HG02938 (cell line): Measurements from ENCODE around the gene UPF3A.
A peak's percentile ranks its signal among the peaks of the same experiment; 100 is the strongest.

Experiments
- ATAC-seq: cut with Tn5 transposase; IDR thresholded peaks from one replicate; pipeline ENCODE4 v1.9.1; 2021; ENCODE audit warnings: mild to moderate bottlenecking, moderate library complexity; ENCODE audit not compliant: unreplicated experiment

Gene UPF3A

DNA sequence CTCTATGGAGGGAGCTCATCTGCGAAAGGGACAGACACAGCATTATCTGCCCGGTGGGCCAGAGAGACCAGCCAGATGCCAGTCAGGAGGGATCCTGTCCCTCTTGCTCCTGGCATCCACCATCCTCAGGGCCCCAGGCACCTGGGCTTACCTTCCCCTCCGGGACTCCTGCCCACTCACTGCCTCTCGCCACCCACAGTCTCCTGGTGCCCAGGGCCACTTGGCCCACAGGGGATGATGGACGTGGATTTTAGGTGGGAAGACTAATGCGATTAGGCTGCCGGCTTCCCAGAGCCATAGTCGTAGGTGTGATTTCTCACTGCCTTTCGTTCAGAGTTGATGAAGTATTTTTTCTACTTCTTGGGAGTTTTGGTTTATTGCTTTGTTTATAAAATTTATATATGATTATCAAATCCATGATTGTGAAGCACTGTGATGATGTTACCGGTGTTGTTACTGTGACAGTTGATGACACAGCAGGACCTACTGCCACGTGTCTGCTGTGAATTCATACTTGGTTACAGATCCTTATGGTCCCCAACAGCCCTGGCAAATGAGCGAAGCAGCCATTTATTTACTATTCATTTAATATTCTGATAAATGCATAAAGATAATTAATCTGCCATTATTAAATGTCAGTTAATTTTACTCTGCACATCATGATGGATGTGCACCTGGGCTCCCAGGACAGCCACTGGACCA lies 18.4 kb downstream of the UPF3A start:
- ATAC-seq = no peak

DNA sequence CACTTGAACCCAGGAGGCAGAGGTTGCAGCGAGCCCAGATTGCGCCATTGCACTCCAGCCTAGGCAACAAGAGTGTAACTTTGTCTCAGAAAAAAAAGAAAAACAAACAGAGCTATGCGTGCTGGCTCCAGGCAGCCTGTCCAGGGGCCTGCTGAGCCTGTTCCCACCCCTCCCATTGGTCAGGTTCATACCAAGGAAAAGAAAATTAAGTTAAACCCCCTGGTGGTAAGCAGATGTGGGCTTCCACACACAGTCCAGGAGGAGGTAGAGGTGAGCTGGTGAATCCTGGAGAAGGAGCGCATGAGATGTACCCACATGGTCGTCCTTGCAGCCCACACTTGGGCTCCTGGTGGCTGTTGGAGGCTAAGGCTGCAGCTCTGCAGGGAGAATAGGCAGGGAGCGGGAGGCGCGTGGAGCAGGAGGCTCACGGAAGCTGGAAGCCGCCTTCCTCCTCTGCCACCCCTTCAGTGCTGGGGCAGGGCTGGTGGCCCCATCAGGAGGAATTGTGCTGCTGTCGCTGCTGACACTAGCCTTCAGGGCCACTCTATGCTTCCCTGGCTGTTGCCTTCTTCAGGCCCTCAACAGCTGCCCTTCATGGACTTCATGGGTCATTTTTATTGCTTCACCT lies 22.4 kb downstream of the UPF3A start:
- ATAC-seq = no peak

DNA sequence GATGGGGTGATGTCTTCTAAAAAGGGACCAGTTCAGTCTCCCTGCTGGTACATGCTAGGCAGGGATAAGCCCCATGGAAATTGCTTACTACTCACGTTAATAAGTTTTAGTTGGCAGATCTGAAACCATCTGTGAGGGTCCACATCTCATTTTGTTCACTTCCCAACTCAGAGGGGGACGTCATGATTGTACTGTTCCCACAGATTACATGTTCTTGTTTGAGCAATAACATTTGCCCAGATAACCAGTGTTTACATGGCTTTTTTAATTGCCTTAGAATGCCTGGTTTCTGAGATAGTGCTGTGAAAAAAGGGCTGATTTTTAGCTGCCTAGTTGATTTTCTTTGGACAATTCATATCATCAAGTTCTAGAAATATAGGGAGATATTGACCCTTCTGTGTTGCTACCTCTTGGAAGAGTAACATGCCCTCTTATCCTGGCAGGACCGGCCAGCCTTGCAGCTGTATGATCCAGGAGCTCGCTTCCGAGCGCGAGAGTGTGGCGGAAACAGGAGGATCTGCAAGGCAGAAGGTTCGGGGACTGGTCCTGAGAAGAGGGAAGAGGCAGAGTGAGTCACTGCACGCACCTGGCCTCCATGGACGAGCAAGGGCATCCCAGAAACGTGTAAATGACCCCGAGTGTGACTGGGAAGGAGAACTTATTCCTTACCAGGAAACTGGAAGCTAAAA lies 23.1 kb downstream of the UPF3A start:
- no peak for ATAC-seq

DNA sequence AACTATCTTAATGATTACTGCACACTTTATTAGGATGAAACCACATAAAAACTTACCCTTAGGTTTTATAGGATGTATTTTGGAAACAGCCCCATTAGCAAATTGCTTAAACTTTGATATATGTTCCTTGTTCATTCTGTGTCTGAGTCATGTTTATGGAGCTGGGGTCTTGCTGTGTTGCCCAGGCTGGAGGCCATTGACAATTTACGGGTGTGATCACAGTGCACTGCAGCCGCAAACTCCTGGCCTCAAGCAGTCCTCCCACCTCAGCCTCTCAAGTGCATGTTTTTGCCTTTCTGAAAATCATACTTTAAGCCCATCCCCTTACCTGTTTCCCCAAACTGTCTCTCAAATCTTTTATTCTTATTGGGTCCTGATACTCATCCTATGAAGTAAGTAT lies 27.7 kb downstream of the UPF3A start:
- no peak for ATAC-seq

DNA sequence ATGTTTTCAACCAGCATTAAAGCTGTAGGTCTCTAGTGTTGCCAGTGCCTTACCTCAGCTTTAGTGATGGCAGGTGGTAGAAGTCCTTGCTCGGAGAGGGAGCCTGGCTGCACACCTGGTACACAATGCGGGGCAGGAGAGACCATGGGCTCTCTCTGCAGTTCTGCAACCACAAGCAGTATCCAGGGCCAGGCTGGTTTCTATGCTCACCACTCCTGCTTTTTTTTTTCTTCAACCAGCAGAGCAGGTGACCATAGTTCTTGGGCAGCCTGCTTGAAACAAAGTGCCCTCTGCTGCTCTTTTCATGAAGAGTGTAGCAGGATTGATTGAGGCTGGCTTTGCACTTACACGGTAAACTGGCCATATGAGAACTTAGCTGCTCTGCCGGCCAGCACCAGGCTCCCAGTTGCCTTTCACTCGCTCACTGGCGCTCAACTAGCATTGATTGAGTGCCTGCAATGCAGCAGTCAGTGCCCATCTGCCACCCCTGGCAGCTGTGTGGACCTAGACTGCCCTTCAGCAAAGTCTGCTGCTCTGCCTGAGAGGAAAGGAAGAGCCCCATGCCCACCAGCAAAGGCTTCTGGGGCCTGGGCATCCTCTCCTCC lies 28.5 kb downstream of the UPF3A start:
- no peak for ATAC-seq

DNA sequence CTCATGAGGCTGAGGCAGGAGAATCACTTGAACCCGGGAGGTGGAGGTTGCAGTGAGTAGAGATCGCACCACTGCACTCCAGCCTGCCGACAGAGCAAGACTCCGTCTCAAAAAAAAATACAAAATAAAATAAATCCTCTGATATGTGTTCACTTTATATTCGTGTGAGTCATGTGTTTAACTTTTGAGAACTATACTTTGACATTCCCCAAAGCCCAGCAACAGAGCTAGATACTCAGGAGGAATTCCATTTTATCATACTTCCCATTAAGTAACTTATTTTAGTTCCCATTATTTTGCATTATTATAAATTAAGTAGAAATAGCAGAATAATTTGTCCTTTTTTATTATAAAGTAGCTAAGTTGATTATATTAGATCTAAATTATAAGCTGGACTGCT lies 29.6 kb downstream of the UPF3A start:
- ATAC-seq = no peak

DNA sequence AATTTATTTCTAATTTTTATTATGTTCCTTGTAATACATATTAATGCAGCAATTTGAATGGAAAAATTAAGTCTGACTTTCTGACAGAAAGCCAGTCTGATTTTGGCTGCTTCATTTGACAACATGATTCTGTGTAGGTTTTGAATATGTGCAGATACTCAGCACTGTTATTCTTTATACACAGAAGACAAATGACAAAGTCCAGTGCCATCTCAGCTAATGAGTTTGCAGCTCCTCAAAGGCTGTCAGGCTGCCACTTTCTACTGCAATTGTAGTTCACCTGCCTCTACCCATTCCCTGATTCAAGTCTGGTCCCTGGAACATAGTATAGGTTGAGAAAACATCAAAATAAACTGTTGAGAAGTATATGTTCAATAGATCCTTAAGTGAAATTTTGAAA lies 30.0 kb downstream of the UPF3A start:
- no peak for ATAC-seq

DNA sequence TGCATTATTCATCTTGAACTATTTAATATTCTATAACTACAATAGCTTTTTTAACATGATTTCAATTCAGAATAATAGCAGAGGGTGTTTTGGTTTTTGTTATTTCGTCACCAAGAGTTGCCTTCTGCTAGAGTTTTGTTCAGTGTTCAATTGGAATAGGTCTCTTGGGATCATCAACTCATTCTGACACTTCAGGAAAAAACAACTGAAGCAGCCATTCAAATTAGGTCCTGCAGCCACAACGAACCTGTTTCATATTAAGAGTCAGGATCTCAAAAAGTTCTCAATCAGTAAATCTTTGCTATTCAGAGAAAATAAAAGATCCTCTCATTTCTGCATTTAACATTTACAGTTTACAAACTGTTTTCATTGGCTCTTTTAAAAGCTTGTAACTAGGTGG lies 30.5 kb downstream of the UPF3A start:
- ATAC-seq = no peak

DNA sequence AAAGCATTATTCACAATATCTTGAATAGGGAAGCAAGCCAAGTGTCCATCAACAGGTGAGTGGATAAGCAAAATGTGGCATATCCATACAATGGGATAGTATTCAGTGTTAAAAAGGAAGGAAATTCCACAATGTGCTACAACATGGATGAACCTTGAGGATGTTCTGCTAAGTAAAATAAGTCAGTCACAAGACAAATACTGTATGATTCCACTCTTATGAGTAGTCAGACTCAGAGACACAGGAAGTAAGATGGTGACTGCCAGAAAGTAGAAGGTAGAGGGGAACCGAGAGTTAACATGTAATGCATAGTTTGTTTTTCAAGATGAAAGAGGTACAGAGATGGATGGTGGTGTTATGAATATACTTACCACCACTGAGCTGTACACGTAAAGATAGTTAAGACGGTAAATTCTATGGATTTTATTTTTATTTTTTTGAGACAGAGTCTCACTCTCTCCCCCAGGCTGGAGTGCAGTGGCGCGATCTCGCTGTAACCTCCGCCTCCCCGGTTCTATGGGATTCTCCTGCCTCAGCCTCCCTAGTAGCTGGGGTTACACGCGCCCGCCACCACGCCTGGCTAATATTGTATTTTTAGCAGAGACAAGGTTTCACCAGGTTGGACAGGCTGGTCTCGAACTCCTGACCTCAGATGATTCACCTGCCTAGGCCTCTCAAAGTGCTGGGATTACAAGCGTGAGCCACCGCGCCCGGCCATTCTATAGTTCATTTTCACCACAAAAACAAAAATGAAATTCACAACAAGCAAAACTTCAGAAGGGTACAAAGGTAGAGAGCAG lies 31.9 kb downstream of the UPF3A start:
- ATAC-seq = peak; percentile 44

DNA sequence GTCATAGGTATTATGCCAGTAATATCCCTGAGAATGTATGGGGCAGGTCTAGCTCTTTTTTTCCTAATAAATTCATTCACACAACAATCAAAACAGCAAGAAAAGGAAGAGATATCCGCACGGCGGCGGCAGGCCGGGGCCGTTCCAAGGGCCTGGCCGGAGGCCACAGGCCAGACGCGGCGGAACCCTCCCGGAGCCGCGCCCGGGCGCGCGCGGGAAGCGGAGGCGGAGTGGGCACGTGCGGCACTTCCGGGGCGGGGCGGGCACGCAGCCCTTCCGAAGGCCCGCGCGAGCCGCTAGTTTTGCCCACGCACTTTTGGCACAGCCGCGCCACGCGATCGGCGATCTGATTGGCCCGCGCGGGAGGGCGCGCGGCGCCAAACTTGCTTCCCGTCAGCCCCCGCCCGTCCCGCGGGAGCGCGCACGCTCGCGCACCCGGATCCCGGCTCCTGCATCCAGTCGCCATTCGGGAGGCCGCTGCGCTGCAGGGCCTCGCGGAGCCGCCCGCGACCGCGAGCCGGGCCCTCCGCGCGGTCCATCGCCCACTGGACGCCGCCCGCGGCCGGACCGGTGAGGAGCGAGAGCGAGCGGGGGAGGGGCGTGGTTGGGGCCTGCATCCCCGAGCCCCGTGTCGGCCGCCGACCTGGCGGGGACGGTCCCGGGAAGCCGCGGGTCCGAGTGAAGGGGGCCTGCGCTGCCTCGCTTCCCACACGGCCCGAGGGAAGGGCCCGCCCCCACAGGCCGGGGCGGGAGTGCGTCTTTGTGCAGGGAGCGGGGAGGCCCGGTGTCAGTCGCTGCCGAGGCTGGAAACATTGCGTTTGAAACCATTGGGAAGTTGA lies 32.9 kb downstream of the UPF3A start, which contains the start of gene CHAMP1:
Gene CHAMP1 (plus strand): TSS at position 430 of the 839 bp plus-strand sequence. CDS start 9,340 bp downstream, outside the sequence.
- peak; percentile 72 for ATAC-seq

DNA sequence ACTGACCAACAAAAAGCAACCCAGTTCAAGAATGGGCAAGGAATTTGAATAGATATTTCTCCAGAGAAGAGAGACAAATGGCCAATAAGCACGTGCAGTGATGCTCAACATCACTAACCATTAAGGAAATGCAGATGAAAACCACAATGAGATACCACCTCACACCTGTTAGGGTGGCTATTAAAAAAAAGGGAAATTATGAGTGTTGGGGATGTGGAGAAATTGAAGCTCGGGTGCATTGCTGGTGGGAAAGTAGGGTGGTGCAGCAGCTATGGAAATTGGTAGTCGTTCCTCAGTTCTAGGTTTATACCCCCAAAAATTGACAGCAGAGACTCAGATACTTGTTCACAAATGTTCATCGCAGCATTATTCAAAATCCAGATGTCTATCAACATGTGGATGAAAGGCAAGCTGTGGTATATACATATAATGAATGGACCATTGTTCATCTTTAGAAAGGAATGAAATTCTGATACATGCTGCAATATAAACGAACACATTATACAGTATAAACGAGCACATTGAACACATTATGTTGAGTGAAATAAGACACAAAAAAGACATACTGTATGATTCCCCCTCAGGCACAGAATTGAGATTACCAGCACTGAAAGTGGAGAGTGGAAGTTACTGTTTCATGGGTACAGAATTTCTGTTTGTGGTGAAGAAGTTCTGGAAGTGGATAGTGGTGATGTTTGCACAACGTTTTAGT lies 33.8 kb downstream of the UPF3A start:
- ATAC-seq = no peak

DNA sequence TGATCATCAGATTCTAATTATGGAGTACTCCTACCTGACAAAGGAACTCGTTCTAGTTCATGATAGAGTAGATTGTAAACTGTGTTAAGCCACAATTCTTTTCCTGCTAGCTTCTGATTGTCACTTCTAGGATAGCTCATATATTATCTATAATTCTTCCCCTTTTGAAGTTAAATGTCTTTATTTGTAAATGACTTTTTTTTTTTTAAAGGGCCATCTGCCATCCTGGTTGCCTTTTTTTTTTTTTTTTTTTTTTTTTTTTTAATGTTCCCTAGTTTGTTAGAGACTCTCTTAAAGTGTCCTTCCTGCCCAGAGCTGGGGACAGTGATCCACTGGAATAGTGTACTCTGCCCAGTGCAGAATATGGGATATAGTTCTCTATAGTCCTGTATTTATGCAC lies 37.2 kb downstream of the UPF3A start:
- ATAC-seq = no peak

DNA sequence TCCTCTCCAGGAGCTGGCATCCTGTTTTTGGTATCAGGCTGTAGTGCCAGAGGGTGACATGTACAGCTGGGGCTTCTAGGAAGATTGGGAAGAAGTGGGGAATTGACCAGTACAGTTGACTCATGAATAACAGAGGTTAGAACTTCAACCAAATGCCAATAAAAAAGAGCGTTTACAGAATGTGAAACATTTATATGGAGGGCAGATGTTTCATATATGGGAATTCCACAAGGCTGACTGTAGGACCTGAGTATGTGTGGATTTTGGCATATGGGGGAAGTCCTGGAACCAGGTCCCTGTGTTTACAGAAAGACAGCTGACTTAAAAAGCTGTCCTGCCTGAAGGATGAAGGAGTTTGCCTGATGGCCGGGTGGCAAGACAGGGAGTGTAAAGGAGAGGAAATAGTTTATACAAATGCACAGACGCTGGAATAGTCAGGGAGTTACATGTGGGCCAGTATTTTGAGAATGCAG lies 38.1 kb downstream of the UPF3A start:
- ATAC-seq = no peak

DNA sequence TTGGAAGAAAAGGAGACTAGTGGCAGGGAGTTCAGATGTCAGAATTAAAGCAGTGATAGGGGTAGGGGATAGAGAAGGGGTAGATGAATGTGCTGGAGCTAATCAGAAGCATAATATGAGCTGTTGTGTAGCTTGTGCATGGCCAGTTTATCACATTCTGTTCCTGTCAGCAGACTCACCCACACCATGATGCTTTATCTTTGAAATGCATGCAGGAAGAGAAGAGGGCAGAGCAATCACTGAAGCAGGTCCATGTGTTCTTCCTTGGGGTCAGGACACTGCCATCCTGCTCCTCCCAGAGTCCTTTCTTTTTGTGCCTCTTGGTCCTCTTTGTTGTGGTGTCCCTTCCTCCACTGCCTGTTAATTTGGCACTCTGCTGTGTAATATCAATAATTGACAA lies 38.7 kb downstream of the UPF3A start:
- no peak for ATAC-seq

DNA sequence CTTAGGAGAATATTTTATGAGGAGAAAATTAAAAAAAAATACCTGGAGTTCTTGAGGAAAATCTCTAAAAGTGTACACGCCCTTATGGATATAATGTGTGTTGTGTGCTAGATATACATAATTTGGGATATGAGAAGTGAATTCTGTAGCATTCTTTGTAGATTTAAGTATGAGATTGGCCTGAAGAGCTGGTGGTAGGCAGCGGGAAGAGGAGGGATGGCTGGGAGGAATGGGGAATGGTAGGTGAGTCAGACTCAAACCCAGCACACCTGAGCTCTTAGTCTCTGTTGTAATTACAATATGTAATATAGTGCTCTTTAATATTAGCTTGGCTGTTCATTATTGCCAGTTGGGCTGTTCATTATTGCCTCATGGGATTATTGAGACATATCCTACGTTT lies 39.9 kb downstream of the UPF3A start:
- ATAC-seq = no peak

DNA sequence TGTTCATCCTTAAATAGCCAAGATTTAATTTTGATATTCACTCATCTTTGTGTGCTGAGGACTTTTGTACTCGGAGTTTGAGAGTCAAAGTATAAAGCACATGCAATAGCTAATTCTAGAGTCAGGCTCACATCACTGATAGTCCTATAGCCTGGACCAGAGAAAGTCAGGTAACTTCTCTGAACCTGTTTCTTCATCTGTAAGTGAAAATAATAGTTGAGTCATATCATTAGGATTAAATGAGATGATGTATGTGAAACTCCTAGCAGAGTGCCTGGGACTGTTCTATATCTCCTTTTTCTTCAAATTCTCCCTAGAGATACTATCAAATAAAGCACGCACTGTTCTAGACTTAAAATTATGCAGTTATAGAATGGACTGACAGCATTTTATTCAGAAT lies 41.9 kb downstream of the UPF3A start:
- ATAC-seq = no peak

DNA sequence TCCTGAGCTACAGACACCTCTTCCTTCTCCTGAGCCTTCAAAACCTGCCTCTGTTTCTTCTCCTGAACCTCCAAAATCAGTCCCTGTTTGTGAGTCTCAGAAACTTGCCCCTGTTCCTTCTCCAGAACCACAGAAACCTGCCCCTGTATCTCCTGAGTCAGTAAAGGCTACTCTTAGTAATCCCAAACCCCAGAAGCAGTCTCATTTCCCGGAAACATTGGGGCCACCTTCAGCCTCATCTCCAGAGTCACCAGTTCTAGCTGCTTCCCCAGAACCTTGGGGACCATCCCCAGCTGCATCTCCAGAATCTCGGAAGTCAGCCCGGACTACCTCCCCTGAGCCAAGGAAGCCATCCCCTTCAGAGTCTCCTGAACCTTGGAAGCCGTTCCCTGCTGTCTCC lies 42.9 kb downstream of the UPF3A start:
- no peak for ATAC-seq

DNA sequence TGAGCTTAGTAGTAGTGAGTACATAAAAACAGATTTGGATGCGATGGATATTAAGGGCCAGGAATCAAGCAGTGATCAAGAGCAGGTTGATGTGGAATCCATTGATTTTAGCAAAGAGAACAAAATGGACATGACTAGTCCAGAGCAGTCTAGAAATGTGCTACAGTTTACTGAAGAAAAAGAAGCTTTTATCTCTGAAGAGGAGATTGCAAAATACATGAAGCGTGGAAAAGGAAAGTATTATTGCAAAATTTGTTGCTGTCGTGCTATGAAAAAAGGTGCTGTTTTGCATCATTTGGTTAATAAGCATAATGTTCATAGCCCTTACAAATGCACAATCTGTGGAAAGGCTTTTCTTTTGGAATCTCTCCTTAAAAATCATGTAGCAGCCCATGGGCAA lies 44.3 kb downstream of the UPF3A start:
- ATAC-seq = no peak

DNA sequence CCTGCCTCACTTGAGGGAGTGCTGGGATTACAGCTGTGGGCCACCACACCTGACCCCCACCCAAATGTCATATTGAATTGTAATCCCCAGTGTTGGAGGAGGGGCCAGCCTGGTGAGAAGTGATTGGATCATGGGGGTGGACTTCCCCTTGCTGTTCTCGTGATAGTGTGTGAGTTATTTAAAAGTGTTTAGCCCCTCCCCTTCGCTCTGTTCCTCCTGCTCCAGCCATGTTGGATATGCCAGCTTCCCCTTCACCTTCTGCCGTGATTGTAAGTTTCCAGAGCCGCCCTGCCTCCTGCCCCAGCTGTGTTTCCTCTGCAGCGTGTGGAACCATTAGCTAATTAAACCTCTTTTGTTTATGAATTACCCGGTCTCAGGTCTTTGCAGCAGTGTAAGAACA lies 46.6 kb downstream of the UPF3A start:
- ATAC-seq = no peak
